Liver (tissue), 9 donors: ENCODE data around the gene CBLL1. TPM values are rescaled to one million over a fixed set of nuclear protein-coding genes. Genes with fewer than 3 reads are reported as not detected.
A peak's percentile ranks its signal among the peaks of the same experiment; 100 is the strongest.

Source experiments
- DNase-seq: peaks from one replicate; pipeline ENCODE4 v3.0.0-alpha.2; 2017; ENCODE audit warnings: low spot score
- H3K27ac ChIP-seq, 2 donors: one replicate each; pipeline ENCODE4 v1.7.0; 2013; ENCODE audit warnings: inconsistent platforms in 2 of 2, low read length in 2 of 2, control low read depth in 1 of 2, low read depth in 1 of 2, mild to moderate bottlenecking in 1 of 2
- H3K27me3 ChIP-seq, 4 donors: one replicate each; pipeline versions ENCODE4 v1.6.1 to v1.7.0; 2013; ENCODE audit warnings: low read length in 3 of 4, inconsistent platforms in 1 of 4, mild to moderate bottlenecking in 1 of 4, moderate library complexity in 1 of 4; ENCODE audit not compliant: control insufficient read depth in 4 of 4, insufficient read depth in 4 of 4
- H3K36me3 ChIP-seq, 4 donors: one replicate each; pipeline versions ENCODE4 v1.6.1 to v1.7.0; 2013; ENCODE audit warnings: low read length in 3 of 4, mild to moderate bottlenecking in 3 of 4, low read depth in 1 of 4, moderate library complexity in 1 of 4; ENCODE audit not compliant: control insufficient read depth in 4 of 4, insufficient read depth in 3 of 4
- H3K4me1 ChIP-seq, 4 donors: one replicate each; pipeline versions ENCODE4 v1.6.1 to v1.7.0; 2013; ENCODE audit warnings: low read length in 3 of 4, mild to moderate bottlenecking in 3 of 4, moderate library complexity in 1 of 4; ENCODE audit not compliant: control insufficient read depth in 4 of 4, insufficient read depth in 4 of 4
- H3K4me3 ChIP-seq, 3 donors: one replicate each; pipeline versions ENCODE4 v1.6.1 to v1.7.0; 2013; ENCODE audit warnings: low read length in 3 of 3, control low read depth in 1 of 3, low read depth in 1 of 3, mild to moderate bottlenecking in 1 of 3
- H3K9ac ChIP-seq, 2 donors: one replicate each; pipeline ENCODE4 v1.7.0; 2013; ENCODE audit warnings: low read length in 2 of 2, mild to moderate bottlenecking in 2 of 2, moderate library complexity in 2 of 2, control low read depth in 1 of 2, low read depth in 1 of 2
- H3K9me3 ChIP-seq, 4 donors: one replicate each; pipeline versions ENCODE4 v1.6.1 to v1.7.0; 2013; ENCODE audit warnings: low read length in 3 of 4; ENCODE audit not compliant: control insufficient read depth in 4 of 4
- ATF3 ChIP-seq: IDR thresholded peaks from 2 replicates; pipeline ENCODE4 v1.6.1; 2016; ENCODE audit warnings: antibody characterized with exemption
- CTCF ChIP-seq: fragments of 150-350 bp; IDR thresholded peaks from 2 replicates; pipeline ENCODE4 v1.5.1; 2017; ENCODE audit warnings: improper control_type of control experiment, low read depth, low read length; ENCODE audit not compliant: missing input control
- EGR1 ChIP-seq, 2 donors: IDR thresholded peaks; 2 replicates each; pipeline ENCODE4 v1.6.1; 2016 to 2018; ENCODE audit warnings: antibody characterized with exemption in 2 of 2, low read depth in 2 of 2
- FOXA1 ChIP-seq: IDR thresholded peaks from 2 replicates; pipeline ENCODE4 v1.6.1; 2016; ENCODE audit warnings: antibody characterized with exemption
- FOXA2 ChIP-seq: IDR thresholded peaks from 2 replicates; pipeline ENCODE4 v1.6.1; 2016; ENCODE audit warnings: antibody characterized with exemption
- GABPA ChIP-seq, 2 donors: IDR thresholded peaks in 1 of 2; conservative IDR thresholded peaks in 1 of 2; 2 replicates each; pipeline ENCODE4 v1.6.1; 2016; ENCODE audit warnings: antibody characterized with exemption in 2 of 2, mild to moderate bottlenecking in 1 of 2, moderate library complexity in 1 of 2
- HNF4A ChIP-seq, 2 donors: conservative IDR thresholded peaks; 2 replicates each; pipeline ENCODE4 v1.6.1; 2016; ENCODE audit warnings: antibody characterized with exemption in 2 of 2, mild to moderate bottlenecking in 2 of 2
- HNF4G ChIP-seq: IDR thresholded peaks from 2 replicates; pipeline ENCODE4 v1.6.1; 2016; ENCODE audit warnings: antibody characterized with exemption
- JUND ChIP-seq, 2 donors: IDR thresholded peaks; 2 replicates each; pipeline ENCODE4 v1.6.1; 2016; ENCODE audit warnings: antibody characterized with exemption in 2 of 2
- NR2F2 ChIP-seq: IDR thresholded peaks from 2 replicates; pipeline ENCODE4 v1.6.1; 2016; ENCODE audit warnings: antibody characterized with exemption
- RAD21 ChIP-seq, 2 donors: IDR thresholded peaks; 2 replicates each; pipeline ENCODE4 v1.6.1; 2016; ENCODE audit warnings: antibody characterized with exemption in 2 of 2, mild to moderate bottlenecking in 2 of 2
- RXRA ChIP-seq, 2 donors: IDR thresholded peaks; 2 replicates each; pipeline ENCODE4 v1.6.1; 2017 to 2018; ENCODE audit warnings: antibody characterized with exemption in 2 of 2, mild to moderate bottlenecking in 1 of 2
- SP1 ChIP-seq: IDR thresholded peaks from 2 replicates; pipeline ENCODE4 v1.6.1; 2018; ENCODE audit warnings: antibody characterized with exemption, mild to moderate bottlenecking
- TAF1 ChIP-seq: conservative IDR thresholded peaks from 2 replicates; pipeline ENCODE4 v1.6.1; 2016; ENCODE audit warnings: antibody characterized with exemption, mild to moderate bottlenecking
- YY1 ChIP-seq: IDR thresholded peaks from 2 replicates; pipeline ENCODE4 v1.6.1; 2016; ENCODE audit warnings: antibody characterized with exemption, mild to moderate bottlenecking
- WGBS: extraction: QIAGEN DNeasy Blood & Tissue Kit; methylation state at CpG from one replicate; pipeline ENCODE4 v1.1.7; 2013; 5-methylcytosine and 5-hydroxymethylcytosine counted together
- polyA plus RNA-seq, 2 donors: library from polyadenylated mRNA; stranded (reverse) in 1 of 2; unstranded in 1 of 2; fragments of 200-250 nt in 1 of 2; fragments of >200 nt in 1 of 2; fragmentation: Nextera tagmentation in 1 of 2; extraction: Ambion mirVana in 1 of 2; gene quantifications; one replicate each; pipeline versions ENCODE4 v1.2.1 to v1.2.3, GENCODE V29; 2013 to 2015
- total RNA-seq, 2 donors: library from RNA; depleted of rRNA; stranded (reverse); fragments of >200 nt; gene quantifications; one replicate each; pipeline ENCODE4 v1.2.3, GENCODE V29; 2014
- TF ChIP-seq, protein P1 (sequence below): IDR thresholded peaks from 2 replicates; pipeline ENCODE4 v1.6.1; 2016; ENCODE audit warnings: antibody characterized with exemption
- TF ChIP-seq, protein P2 (sequence below): IDR thresholded peaks from 2 replicates; pipeline ENCODE4 v1.6.1; 2016; ENCODE audit warnings: antibody characterized with exemption, mild to moderate bottlenecking
- TF ChIP-seq, protein P3 (sequence below): IDR thresholded peaks from 2 replicates; pipeline ENCODE4 v1.6.1; 2016; ENCODE audit warnings: antibody characterized with exemption
- donor health status: healthy.
- donor health status: healthy.
- donor health status: healthy.
- donor health status: healthy.
- donor health status: healthy.

CBLL1 gene
- total and polyA plus RNA-seq, 4 donors = 5.2 to 17.0 (median 10.0) TPM

GRCh38 chr7:107778283-107778682 lies 34.3 kb downstream of the CBLL1 start:
- no peaks in the 10 kb centered on the region for H3K36me3 ChIP-seq
- TF ChIP-seq RXRA (IDR thresholded peaks at IDR 0.05) (peak in 1 of 2 donors; percentile 23), GABPA (IDR thresholded peaks at IDR 0.05 in 1 of 2, conservative IDR thresholded peaks at IDR 0.05 in 1 of 2) (no peak), HNF4G (peak; percentile 48), HNF4A (conservative IDR thresholded peaks at IDR 0.05) (peak; percentile 77 to 85), SP1 (peak; percentile 20)
- no peak overlapping the region for H3K27ac ChIP-seq
- H3K9ac ChIP-seq = no peak overlapping the region
- no peaks in the 10 kb centered on the region for H3K27me3 ChIP-seq
- peaks cover 1 to 21% (median 14%) of the 10 kb centered on the region in 4 donors for H3K4me1 ChIP-seq
- H3K4me3 ChIP-seq = no peak overlapping the region
- no peaks in the 10 kb centered on the region for H3K9me3 ChIP-seq
- 37% methylated on average over 4 of the region's 4 CpGs for WGBS
- no peak for DNase-seq

GRCh38 chr7:107779647-107780099 lies 35.7 kb downstream of the CBLL1 start:
- Histone ChIP-seq H3K4me1 (peaks cover 1 to 21% (median 14%) of the 10 kb centered on the region in 4 donors), H3K9ac (no peak overlapping the region), H3K36me3 (no peaks in the 10 kb centered on the region), H3K27me3 (no peaks in the 10 kb centered on the region), H3K9me3 (no peaks in the 10 kb centered on the region), H3K4me3 (no peak overlapping the region), H3K27ac (peak overlapping the region in 1 of 2 donors; percentile 38)
- WGBS = 36% methylated on average over 6 of the region's 6 CpGs
- no peak for DNase-seq
- peak; percentile 27 for TF ChIP-seq YY1
- TF ChIP-seq HNF4A (conservative IDR thresholded peaks at IDR 0.05) = peak; percentile 92 to 94
- peak; percentile 57 for TF ChIP-seq NR2F2
- TF ChIP-seq FOXA1 = no peak
- TF ChIP-seq, protein P1, sequence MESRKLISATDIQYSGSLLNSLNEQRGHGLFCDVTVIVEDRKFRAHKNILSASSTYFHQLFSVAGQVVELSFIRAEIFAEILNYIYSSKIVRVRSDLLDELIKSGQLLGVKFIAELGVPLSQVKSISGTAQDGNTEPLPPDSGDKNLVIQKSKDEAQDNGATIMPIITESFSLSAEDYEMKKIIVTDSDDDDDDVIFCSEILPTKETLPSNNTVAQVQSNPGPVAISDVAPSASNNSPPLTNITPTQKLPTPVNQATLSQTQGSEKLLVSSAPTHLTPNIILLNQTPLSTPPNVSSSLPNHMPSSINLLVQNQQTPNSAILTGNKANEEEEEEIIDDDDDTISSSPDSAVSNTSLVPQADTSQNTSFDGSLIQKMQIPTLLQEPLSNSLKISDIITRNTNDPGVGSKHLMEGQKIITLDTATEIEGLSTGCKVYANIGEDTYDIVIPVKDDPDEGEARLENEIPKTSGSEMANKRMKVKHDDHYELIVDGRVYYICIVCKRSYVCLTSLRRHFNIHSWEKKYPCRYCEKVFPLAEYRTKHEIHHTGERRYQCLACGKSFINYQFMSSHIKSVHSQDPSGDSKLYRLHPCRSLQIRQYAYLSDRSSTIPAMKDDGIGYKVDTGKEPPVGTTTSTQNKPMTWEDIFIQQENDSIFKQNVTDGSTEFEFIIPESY = peak; percentile 48
- TF ChIP-seq RAD21 (IDR thresholded peaks at IDR 0.05) = peak; percentile 11 to 37
- peak; percentile 75 to 81 for TF ChIP-seq RXRA (IDR thresholded peaks at IDR 0.05)
- TF ChIP-seq TAF1 = no peak
- TF ChIP-seq GABPA (IDR thresholded peaks at IDR 0.05 in 1 of 2, conservative IDR thresholded peaks at IDR 0.05 in 1 of 2) = peak in 1 of 2 donors; percentile 61
- TF ChIP-seq EGR1 (IDR thresholded peaks at IDR 0.05; ENCODE audit: low read depth in 2 of 2) = no peak
- peak; percentile 48 for TF ChIP-seq FOXA2
- TF ChIP-seq HNF4G = peak; percentile 88
- TF ChIP-seq, protein P2, sequence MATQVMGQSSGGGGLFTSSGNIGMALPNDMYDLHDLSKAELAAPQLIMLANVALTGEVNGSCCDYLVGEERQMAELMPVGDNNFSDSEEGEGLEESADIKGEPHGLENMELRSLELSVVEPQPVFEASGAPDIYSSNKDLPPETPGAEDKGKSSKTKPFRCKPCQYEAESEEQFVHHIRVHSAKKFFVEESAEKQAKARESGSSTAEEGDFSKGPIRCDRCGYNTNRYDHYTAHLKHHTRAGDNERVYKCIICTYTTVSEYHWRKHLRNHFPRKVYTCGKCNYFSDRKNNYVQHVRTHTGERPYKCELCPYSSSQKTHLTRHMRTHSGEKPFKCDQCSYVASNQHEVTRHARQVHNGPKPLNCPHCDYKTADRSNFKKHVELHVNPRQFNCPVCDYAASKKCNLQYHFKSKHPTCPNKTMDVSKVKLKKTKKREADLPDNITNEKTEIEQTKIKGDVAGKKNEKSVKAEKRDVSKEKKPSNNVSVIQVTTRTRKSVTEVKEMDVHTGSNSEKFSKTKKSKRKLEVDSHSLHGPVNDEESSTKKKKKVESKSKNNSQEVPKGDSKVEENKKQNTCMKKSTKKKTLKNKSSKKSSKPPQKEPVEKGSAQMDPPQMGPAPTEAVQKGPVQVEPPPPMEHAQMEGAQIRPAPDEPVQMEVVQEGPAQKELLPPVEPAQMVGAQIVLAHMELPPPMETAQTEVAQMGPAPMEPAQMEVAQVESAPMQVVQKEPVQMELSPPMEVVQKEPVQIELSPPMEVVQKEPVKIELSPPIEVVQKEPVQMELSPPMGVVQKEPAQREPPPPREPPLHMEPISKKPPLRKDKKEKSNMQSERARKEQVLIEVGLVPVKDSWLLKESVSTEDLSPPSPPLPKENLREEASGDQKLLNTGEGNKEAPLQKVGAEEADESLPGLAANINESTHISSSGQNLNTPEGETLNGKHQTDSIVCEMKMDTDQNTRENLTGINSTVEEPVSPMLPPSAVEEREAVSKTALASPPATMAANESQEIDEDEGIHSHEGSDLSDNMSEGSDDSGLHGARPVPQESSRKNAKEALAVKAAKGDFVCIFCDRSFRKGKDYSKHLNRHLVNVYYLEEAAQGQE = no peak
- no peak for TF ChIP-seq CTCF
- peak; percentile 87 for TF ChIP-seq SP1
- TF ChIP-seq, protein P3, sequence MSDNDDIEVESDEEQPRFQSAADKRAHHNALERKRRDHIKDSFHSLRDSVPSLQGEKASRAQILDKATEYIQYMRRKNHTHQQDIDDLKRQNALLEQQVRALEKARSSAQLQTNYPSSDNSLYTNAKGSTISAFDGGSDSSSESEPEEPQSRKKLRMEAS = peak; percentile 47
- peak; percentile 35 to 42 for TF ChIP-seq JUND (IDR thresholded peaks at IDR 0.05)
- peak; percentile 34 for TF ChIP-seq ATF3
